HG03460 (cell line): ENCODE data around the gene TRIP4.
A peak's percentile ranks its signal among the peaks of the same experiment; 100 is the strongest.
"Not testable (repeated sequence)": the region's sequence is repeated elsewhere in the genome, so short reads cannot be mapped to it uniquely, and the experiment has no call there.

ENCODE experiments used
- ATAC-seq: cut with Tn5 transposase; IDR thresholded peaks from one replicate; pipeline ENCODE4 v1.9.1; 2021; ENCODE audit not compliant: unreplicated experiment

The TRIP4 gene

GRCh38 chr15:64381000-64381751 is 6.5 kb upstream of the TRIP4 start, which contains the start of gene PCLAF:
Gene PCLAF (minus strand): TSS chr15:64381441. CDS start chr15:64381371, 70 bp downstream.
- peak; percentile 97 for ATAC-seq

- no peak for ATAC-seq
These were observed 3.9 kb upstream of the TRIP4 start for GRCh38 chr15:64383760-64384159.

DNA sequence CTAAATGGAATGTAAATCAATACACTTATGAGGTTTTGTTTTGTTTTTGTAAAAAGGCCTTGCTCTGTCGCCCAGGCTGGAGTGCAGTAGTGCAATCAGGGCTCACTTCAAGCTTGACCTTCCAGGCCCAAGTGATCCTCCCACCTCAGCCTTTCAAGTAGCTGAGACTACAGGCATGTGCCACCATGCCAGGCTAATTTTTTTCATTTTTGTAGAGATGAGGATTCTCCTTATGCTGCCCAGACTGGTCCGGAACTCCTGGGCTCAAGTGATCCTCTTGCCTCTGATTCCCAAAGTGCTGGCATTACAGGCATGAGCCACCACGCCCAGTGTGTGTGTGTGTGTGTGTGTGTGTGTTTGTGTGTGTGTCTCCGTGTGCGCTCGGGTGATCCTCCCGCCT is 1.3 kb upstream of the TRIP4 start:
- no peak for ATAC-seq

GRCh38 chr15:64389036-64389435 is 1.4 kb downstream of the TRIP4 start:
- ATAC-seq, result no peak

DNA sequence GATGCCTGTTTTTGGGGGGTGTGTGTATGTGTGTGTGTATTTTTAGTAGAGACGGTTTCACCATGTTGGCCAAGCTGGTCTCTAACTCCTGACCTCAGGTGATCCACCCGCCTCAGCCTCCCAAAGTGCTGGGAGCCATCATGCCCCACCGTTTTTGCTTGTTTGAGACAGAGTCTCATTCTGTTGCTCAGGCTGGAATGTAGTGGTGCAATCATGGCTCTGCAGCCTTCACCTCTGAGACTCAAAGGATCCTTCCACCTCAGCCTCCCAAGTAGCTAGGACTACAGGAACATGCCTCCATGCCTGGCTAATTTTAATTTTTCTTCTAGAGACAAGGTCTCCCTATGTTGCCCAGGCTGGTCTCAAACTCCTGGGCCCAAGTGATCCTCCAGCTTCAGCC is 4.8 kb downstream of the TRIP4 start:
- not testable (repeated sequence) for ATAC-seq

- ATAC-seq, result no peak
These were observed 9.2 kb downstream of the TRIP4 start for GRCh38 chr15:64396789-64397188.

DNA sequence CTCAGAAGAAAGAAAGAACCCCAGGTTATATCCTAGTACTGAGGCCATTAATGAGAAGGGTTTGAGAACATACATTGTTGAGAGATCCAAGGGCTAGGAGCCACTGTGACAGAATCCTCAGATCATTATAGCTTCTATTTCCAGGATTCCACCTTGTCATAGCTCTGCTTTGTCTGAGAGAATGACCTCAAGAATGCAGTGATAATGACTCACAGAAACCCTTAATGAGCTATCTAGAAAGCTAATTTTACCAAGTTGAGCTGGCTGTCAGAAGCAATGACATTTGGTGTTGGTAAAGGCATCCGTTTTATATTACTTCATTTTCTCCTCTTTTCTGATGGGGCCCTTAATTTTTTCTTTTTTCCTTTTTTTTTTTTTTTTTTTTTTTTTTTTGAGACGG is 10.9 kb downstream of the TRIP4 start:
- no peak for ATAC-seq

GRCh38 chr15:64400583-64400982 is 12.9 kb downstream of the TRIP4 start:
- no peak for ATAC-seq

DNA sequence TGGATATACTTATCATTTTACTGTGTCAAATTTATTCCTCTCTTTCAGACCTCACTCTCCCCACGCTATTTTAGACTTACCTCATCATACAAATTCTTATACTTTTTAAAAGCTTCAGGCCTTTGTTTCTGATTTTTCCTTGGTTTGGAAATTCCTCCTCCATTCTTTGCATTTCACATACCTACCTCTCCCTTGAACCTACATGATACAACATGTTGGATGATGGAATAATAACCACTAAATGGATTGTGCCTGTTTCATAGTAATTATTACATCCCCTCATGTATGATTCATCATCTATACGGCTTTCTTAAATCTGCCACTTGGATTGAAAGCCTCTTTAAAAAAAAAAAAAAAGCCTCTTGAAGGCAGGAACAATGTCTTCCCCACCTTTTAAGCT is 24.6 kb downstream of the TRIP4 start:
- ATAC-seq, result no peak

DNA sequence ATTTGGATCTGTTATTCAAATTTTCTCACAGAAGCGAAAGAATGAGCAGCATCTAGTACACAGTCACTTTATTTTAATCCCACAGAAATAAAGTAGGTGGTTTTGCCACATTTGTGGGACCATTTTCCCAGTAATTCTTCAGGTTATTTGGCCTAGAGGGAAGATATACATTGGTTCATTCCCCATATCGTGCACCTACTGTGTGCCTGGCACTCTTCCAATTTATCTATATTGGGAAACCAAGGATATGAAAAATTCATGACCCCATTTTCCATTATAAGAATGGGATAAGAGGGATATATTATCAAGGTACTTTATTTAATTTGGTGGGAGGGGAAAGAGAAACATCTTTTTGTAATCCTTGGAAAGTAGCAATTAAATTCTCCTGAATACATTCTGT is 35.1 kb downstream of the TRIP4 start:
- no peak for ATAC-seq

DNA sequence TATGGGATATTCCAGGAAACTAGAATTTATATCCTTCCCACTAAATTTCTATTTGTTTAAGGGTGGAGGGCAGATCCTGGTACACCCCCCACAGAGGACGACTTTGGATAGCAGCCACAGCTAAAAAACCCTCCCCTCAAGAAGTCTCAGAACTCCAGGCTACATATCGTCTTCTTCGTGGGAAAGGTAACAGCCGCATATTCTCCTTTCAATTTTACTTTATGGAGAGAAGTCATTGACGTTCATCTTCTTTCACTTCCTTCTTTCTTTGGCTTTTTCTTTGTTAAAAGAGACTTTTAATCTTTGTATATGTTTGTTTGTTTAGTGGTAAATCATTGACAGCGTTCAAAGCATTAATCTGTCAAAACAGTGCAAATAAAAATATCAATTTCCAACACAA is 36.3 kb downstream of the TRIP4 start:
- no peak for ATAC-seq

- no peak for ATAC-seq
These were observed 37.6 kb downstream of the TRIP4 start for GRCh38 chr15:64425221-64425620.

GRCh38 chr15:64426845-64427465 is 39.3 kb downstream of the TRIP4 start:
- ATAC-seq, result no peak

GRCh38 chr15:64429448-64429847 is 41.8 kb downstream of the TRIP4 start:
- no peak for ATAC-seq

DNA sequence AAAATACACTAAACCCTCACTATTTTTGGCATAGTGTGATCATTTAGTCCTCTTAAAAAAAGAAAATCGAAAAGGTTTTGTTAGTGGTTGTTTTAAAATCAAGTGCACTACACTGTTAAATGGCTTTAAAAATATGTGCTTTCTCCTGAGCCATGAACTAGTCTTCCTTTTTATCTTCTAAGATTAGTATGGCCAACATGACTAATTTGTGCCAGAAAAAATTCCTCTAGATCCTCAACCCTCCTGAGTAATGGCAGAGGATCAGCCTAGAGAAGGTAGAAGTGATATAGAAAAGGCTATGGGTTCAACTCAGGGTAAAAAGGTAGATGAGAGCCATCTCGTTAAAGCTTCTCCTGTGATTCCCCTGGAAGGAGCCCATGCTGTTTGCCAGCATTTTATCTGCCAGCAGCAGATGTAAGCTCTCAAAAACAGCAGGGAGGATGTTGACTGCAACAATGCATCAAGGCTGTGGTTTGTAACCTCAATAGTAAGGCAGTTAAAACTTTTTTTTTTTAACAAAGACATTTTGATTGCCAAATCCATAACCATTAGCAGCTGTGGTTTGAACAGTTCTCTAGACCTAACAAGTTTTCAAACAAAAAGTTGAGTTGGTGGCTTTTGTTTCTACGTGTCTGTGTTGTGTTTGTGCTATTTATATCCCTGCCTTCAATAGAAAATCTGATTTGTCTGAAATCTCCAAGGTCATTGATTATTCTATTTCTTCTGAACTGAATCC is 42.5 kb downstream of the TRIP4 start:
- ATAC-seq, result no peak

GRCh38 chr15:64437982-64438381 is 50.3 kb downstream of the TRIP4 start:
- ATAC-seq, result no peak

DNA sequence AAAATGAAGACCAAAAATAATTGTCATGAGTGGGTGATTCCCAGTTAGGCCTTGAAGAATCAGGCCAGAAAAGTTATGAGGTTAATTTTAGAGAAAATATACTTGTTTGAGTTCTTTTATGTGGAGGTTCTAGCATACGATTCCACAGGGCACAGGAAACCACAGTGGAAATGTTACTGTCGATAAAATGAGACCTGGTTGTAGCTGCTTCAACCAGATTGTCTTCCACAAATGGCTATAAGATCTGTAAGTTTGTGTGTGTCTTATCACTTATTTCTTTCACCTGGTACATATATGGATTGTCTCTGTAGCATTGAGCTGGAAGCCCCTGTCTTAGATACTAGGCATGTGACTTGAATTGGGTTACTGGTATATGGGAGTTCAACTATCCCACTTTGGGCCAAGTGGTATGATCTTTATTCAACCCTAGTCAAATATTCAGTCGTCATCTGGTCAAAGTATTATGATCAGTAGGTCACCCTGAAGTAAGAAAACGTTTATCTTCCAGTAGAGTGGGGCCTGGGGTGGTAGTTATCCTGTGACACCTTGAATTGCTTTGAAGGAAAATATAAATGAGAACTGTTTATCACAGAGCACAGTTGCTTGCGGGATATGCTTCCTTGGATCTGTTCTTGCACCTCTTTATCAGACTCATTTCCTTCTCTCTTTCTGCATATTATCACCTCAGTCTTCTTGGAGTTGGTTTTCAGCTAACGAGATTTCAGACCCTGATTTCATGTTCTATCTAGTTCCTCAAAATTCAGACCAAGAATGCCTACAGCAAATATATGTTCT is 51.2 kb downstream of the TRIP4 start:
- no peak for ATAC-seq

- ATAC-seq, result no peak
These were observed 54.2 kb downstream of the TRIP4 start for GRCh38 chr15:64441852-64442251.

- no peak for ATAC-seq
These were observed 55.4 kb downstream of the TRIP4 start for GRCh38 chr15:64443016-64443415.

GRCh38 chr15:64443747-64444621 is 56.3 kb downstream of the TRIP4 start:
- ATAC-seq, result peak; percentile 63
